A673 (cell line): ENCODE results near the gene NUDT4B.
"Not testable (repeated sequence)": the region's sequence is repeated elsewhere in the genome, so short reads cannot be mapped to it uniquely, and the experiment has no call there.

Experiments
- CTCF ChIP-seq: fragments of 300-800, 200-600 bp; sonication (generic); conservative IDR thresholded peaks from 2 replicates; pipeline ENCODE4 v1.5.1; 2017; ENCODE audit warnings: low read depth, mild to moderate bottlenecking, antibody characterized with exemption, low read length, moderate library complexity, mixed read lengths
- EZH2 ChIP-seq: fragments of 200-600 bp; sonication (generic); IDR thresholded peaks from 2 replicates; pipeline ENCODE4 v1.6.1; 2017; ENCODE audit warnings: borderline replicate concordance, low read depth, mild to moderate bottlenecking, mixed read lengths, antibody characterized with exemption, low read length; ENCODE audit not compliant: poor library complexity, severe bottlenecking

GRCh38 chr1:148733585-148734310 is 14.8 kb upstream of the NUDT4B start:
- not testable (repeated sequence) for TF ChIP-seq CTCF, EZH2
